Activated CD8-positive, alpha-beta memory T cell treated with anti-CD3 and anti-CD28 coated beads, Interleukin-2, amount 50 U/mL, for 48 hours (primary cell): Measurements from ENCODE around the gene CGRRF1.

Experiments used
- DNase-seq: peaks from one replicate; pipeline ENCODE4 v3.0.0-alpha.2; 2020

Gene CGRRF1, protein sequence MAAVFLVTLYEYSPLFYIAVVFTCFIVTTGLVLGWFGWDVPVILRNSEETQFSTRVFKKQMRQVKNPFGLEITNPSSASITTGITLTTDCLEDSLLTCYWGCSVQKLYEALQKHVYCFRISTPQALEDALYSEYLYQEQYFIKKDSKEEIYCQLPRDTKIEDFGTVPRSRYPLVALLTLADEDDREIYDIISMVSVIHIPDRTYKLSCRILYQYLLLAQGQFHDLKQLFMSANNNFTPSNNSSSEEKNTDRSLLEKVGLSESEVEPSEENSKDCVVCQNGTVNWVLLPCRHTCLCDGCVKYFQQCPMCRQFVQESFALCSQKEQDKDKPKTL

GRCh38 chr14:54509546-54510501 is at the start of gene CGRRF1:
Gene CGRRF1, plus strand, starts transcription at chr14:54509906. Its CDS starts 54 bp downstream, at chr14:54509960.
- peak; percentile 99 for DNase-seq

DNA sequence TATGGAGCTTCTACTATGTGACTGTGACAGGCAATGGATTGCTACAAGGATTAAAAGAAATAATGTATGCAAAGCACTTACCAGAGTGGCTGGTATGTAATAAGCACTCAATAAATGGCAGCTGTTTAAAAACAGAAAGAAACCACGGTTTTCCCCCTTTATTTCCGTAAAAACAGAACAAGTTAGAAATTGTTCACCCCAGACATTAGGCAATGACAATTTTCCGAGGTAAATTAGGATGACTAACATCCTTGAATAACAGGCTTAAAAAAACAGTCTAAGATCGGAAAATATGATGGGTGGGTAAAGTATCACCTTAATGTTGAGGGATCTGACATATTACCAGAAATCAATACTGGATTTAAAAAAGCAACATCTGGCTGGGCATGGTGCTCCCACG is 47.7 kb upstream of the CGRRF1 start:
- no peak for DNase-seq

- no peak for DNase-seq
Measured at GRCh38 chr14:54465654-54466053, 44.1 kb upstream of the CGRRF1 start.

DNA sequence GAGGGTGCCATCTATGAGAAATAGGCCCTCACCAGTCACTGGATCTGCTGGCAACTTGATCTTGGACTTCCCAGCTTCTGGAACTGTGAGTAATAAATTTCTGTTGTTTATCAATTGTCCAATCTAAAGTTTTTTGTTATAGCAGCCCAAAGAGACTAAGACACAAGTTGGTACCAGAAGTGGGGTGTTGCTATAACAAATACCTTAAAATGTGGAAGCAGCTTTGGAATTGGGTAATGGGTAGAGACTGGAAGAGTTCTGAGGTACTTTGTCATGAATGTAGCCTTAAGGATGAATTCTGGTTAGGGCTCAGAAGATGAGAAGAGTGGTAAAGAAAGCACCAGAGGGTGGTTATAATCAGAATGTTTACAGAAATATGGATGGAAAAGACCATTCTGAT is 42.4 kb upstream of the CGRRF1 start:
- DNase-seq = no peak

DNA sequence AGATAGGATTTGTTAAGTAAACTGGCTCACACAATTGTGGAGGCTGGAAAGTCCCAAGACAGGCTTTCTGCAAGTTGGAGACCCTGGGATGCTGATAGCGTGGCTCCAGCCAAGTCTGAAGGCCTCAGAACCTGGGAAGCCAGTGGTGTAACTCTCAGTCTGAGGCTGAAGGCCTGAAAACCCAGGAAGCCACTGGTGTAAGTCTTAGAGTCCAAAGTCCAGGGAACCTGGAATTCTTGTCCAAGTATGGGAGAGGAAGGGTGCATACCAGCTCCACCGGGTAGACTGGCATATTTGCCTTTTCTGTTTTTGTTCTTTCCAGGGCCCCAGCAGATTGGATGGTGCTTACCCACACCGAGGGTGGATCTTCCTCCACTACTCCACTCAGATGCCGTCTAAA is 39.0 kb upstream of the CGRRF1 start:
- DNase-seq = no peak

- no peak for DNase-seq
Measured at GRCh38 chr14:54471641-54472040, 38.1 kb upstream of the CGRRF1 start.

DNA sequence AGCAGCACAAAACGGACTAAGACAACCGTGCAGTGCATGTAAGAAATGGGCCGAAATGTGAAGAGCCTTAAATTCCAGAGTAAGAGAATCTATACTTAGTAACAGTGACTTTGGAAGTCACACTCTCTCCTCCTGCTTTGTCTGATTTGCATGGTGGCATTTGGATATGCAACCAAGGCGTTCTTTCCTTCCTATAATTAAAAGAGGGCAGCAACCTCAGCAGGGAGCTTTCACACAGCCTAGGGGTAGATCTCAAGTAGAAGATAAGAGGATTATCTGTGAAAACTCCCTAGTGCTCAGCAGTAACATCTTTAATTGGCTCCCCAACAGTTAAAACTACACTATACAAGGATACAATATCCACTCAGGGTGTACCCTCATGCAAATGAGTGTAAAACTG is 37.4 kb upstream of the CGRRF1 start:
- DNase-seq = no peak

DNA sequence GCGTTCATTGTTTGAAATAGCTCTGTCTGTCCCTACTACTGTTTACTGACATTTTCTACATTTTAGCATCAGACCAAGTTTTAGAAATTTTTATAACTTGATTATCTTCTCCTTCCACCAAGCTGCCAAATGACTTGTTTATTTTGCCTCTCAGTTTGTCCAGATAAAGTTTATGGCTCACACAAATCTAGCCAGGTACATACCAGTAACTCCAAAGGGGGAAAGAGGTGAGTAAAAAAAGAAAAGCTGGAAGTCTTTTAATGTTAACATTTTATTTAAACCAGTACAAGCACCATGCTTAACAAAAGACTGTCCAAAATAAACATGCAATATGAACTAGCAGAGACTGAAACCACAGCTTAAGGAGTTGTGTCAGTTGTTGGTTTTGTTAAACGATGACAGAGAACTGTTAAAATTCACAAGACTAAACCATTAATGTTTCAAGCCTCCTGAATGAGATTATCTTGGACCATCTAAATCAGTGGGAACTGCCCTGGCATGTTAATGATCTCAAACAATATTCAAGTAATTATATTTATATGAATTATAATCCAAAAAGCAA is 35.4 kb upstream of the CGRRF1 start:
- no peak for DNase-seq

GRCh38 chr14:54475187-54475899 is 34.4 kb upstream of the CGRRF1 start:
- DNase-seq = no peak

GRCh38 chr14:54475911-54476310 is 33.8 kb upstream of the CGRRF1 start:
- no peak for DNase-seq

DNA sequence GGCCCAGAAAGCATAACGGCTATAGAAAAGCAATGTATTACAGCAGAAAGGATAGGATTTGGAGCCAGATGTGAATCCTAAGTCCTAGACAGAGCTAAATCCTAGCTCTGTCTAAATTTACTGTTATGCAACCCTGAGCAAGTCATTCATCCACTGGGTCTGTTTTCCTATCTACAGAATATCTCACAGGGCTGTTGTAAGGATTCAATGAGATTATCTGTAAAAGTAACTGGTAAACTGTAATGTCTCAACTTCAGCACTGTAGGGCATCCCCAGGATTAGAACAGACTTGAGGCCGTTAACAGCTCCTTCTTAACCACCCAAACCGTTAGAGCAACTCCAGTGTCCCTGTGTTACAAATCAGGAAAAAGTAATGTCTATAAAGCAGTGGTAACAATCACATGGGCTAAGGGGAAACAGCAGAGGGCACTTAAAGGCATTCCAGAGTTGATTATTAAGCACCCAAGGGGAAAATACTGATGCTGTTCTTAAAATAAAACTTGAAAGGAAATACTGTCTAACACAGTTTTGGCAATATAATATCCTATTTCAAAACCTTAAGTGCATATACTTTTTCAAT is 31.0 kb upstream of the CGRRF1 start:
- DNase-seq = no peak

DNA sequence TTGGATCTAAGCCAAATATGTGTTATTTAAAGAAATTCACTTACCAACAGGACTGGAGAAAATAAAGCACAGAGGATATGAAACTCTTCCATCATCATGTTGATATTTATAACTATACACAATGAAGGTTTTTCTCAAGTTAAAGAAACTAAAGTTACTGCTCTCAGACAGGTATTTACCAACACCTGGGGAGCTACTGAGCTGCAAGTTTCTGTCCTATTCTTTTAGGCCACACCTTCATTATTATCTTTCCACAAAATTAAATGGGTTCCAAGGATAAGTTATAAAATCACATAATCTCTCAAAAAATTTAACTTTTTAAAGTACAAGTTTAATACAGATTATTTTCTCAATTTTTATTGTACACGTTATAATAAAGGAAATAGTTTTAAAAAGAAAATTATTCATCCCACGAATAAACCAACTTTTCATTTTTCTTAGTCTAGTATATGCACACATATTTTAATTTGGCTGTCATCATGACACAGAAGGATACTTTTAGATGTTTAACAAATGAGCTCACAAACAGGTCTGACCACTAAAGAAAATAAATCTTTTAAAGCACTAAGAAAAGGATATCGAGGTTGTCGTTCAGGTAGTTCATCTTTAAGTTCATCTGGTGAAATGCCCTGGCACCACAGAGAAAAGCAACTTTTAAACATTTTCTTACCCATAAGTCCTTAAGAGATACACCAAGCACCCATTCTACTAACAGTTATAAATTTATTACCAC is 28.7 kb upstream of the CGRRF1 start:
- DNase-seq = no peak

DNA sequence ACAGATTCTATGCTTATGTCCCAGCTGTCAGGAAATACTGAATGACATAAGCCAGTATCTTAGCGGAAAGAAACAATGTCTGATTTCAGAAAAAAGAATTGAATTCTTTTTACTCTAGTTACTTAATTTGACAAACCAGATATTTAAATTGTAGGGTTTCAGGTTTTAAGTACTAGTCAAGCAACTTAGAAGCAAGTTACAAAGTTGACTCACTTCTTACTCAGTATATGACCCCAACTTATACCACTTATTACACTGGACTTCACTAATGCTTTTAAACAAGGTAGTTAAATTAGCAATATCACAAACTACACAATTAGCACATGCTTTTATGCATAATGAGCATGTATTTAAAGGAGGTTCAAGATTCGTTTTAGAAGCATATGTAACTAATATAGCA is 28.0 kb upstream of the CGRRF1 start:
- no peak for DNase-seq

- DNase-seq = no peak
Measured at GRCh38 chr14:54483073-54483745, 26.5 kb upstream of the CGRRF1 start.

DNA sequence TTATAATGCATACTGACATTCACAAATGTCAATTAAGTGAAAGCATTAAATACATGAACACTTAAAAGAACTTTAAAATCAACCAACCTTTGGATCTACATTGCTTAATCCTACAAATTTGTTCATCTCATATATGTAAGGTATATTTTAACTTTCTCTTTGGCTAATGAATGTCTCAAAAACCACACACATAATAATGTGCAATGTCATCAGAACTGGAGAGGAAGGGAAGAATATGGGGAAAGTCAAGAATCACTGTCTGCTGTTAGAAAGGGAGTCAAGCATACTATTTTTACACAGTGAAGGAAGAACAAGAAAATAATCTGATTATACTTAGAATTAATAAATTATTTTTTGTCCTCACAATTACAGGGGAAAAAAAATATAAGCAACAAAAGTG is 25.9 kb upstream of the CGRRF1 start:
- DNase-seq = no peak

DNA sequence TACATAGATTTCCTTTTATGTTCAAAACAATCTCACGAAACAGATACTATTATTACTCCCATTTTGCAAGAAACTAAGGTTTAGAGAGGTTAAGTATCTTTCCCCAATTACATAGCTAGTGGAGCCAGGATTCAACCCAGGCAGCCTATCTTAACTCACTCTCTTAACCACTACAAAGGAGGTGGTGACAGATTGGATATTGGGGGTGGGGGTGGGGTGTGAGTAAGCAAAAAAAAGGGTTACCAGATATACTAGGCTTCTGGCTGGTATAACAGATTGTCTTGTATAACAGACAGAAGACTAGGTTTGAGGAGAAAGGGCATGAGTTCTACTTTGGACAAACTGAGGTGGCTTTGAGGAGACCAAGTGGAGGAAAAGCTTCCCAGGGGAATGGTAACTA is 23.0 kb upstream of the CGRRF1 start:
- DNase-seq = no peak

- no peak for DNase-seq
Measured at GRCh38 chr14:54487771-54488170, 21.9 kb upstream of the CGRRF1 start.

DNA sequence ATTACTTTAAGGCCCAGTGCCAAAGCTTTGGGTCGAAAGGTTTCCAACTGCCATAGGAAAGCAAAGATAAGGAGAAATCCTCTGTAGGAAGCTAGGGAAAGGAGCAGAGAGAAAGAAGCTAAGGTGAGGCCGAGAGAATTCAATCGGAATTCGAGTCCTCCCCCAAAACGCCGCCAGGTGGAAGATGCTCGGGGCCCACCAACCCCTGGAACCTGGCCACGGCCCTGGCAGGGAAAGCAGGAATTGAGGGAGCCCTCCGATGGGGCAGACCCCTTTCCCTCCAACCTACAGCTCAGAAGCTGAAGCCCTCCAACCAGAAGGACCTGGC is 21.4 kb upstream of the CGRRF1 start:
- no peak for DNase-seq

GRCh38 chr14:54488646-54489317 is 20.9 kb upstream of the CGRRF1 start, which contains the start of gene GMFB:
Gene GMFB, minus strand, starts transcription at chr14:54488980. Its CDS starts 53 bp downstream, at chr14:54488927.
- DNase-seq = peak; percentile 92

- no peak for DNase-seq
Measured at GRCh38 chr14:54489318-54489683, 20.4 kb upstream of the CGRRF1 start.
